OCI-LY1 (cell line): Measurements from ENCODE around the gene CRB3.

Experiments
- H2AFZ ChIP-seq: fragments of 200-600 bp; sonication (generic), shearing (Covaris generic); 2 replicates; pipeline ENCODE4 v1.6.0; 2014; ENCODE audit warnings: antibody characterized with exemption, mild to moderate bottlenecking, low read length
- H3F3A ChIP-seq: fragments of 200-600 bp; sonication (generic), shearing (Covaris generic); 2 replicates; pipeline ENCODE4 v1.6.0; 2014; ENCODE audit warnings: mild to moderate bottlenecking, antibody characterized with exemption, low read length, moderate library complexity; ENCODE audit not compliant: insufficient read depth
- H3K27ac ChIP-seq: fragments of 200-600 bp; sonication (generic); 2 replicates; pipeline ENCODE4 v1.5.1; 2014; ENCODE audit warnings: low read length, mixed run types, mild to moderate bottlenecking, low read depth; ENCODE audit not compliant: poor library complexity, severe bottlenecking
- H3K27me3 ChIP-seq: fragments of 200-600 bp; sonication (generic); 2 replicates; pipeline ENCODE4 v1.6.0; 2014; ENCODE audit warnings: antibody characterized with exemption, mild to moderate bottlenecking, low read length, moderate library complexity; ENCODE audit not compliant: insufficient read depth
- H3K36me3 ChIP-seq: fragments of 200-600 bp; sonication (generic); 2 replicates; pipeline ENCODE4 v1.6.1; 2014; ENCODE audit warnings: mild to moderate bottlenecking, antibody characterized with exemption, low read length, moderate library complexity, mixed read lengths; ENCODE audit not compliant: insufficient read depth
- H3K4me1 ChIP-seq: fragments of 200-600 bp; sonication (generic); 2 replicates; pipeline ENCODE4 v1.5.1; 2014; ENCODE audit warnings: mild to moderate bottlenecking, low read length, moderate library complexity; ENCODE audit not compliant: insufficient read depth, severe bottlenecking
- H3K4me2 ChIP-seq: fragments of 200-600 bp; sonication (generic), shearing (Covaris generic); 2 replicates; pipeline ENCODE4 v1.6.1; 2014; ENCODE audit warnings: low read length
- H3K4me3 ChIP-seq: fragments of 200-600 bp; sonication (generic); 2 replicates; pipeline ENCODE4 v1.5.1; 2014; ENCODE audit warnings: low read length, low read depth, mild to moderate bottlenecking, mixed read lengths; ENCODE audit not compliant: poor library complexity, severe bottlenecking
- H3K79me2 ChIP-seq: fragments of 200-600 bp; shearing (Covaris generic); 2 replicates; pipeline ENCODE4 v1.6.1; 2016; ENCODE audit warnings: mixed run types, low read length, mixed read lengths; ENCODE audit not compliant: insufficient read depth
- H3K9ac ChIP-seq: fragments of 200-600 bp; sonication (generic), shearing (Covaris generic); 2 replicates; pipeline ENCODE4 v1.6.1; 2014; ENCODE audit warnings: mild to moderate bottlenecking, low read length, mixed read lengths
- H3K9me2 ChIP-seq: fragments of 200-600 bp; sonication (generic), shearing (Covaris generic); 2 replicates; pipeline ENCODE4 v1.6.1; 2014; ENCODE audit warnings: low read depth, mild to moderate bottlenecking, low read length, mixed read lengths
- H3K9me3 ChIP-seq: fragments of 200-600 bp; shearing (Covaris generic); 2 replicates; pipeline ENCODE4 v1.6.1; 2014; ENCODE audit warnings: low read length, mixed read lengths
- H4K20me1 ChIP-seq: fragments of 200-600 bp; sonication (generic), shearing (Covaris generic); 2 replicates; pipeline ENCODE4 v1.6.0; 2016; ENCODE audit warnings: mild to moderate bottlenecking, low read length; ENCODE audit not compliant: insufficient read depth
- EZH2 ChIP-seq: fragments of 200-600 bp; sonication (generic), shearing (Covaris generic); IDR thresholded peaks from 2 replicates; pipeline ENCODE4 v1.8.0; 2017; ENCODE audit warnings: borderline replicate concordance, mixed run types, mild to moderate bottlenecking, antibody characterized with exemption, low read length, moderate library complexity, mixed read lengths
- TF ChIP-seq, protein P1 (sequence below): fragments of 200-600 bp; sonication (generic), shearing (Covaris generic); IDR thresholded peaks from 2 replicates; pipeline ENCODE4 v1.5.1; 2017; ENCODE audit warnings: mild to moderate bottlenecking, antibody characterized with exemption, low read length, moderate library complexity, mixed read lengths

Gene CRB3

DNA sequence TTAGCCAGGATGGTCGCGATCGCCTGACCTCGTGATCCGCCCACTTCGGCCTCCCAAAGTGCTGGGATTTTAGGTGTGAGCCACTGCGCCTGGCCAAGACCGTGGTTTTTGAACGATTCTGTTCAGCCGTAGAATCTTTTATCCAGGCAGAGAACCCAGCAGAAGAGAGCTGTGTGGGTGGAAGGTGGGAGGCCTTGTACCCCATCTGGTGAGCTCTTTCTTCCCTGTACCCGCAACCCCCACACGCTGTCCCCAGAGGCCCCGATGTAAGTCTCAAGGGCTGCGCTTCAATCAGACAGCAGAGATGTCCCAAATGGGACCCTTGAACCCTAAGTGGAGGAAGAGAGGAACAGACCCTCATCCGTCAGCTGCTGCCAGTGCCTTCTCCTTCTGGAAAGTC, 8.1 kb upstream of the CRB3 start:
- no peaks in the 10 kb centered on the region for H3K79me2 ChIP-seq
- no peak overlapping the region for H2AFZ ChIP-seq
- peaks cover 13% of the 10 kb centered on the region for H3K4me1 ChIP-seq
- H4K20me1 ChIP-seq, result no peaks in the 10 kb centered on the region
- no peaks in the 10 kb centered on the region for H3K9me2 ChIP-seq
- no peaks in the 10 kb centered on the region for H3K27me3 ChIP-seq
- peaks cover 15% of the 10 kb centered on the region for H3K9me3 ChIP-seq
- H3K4me3 ChIP-seq, result no peak overlapping the region
- no peak overlapping the region for H3K27ac ChIP-seq
- peaks cover 64% of the 10 kb centered on the region for H3K36me3 ChIP-seq
- H3K4me2 ChIP-seq, result no peak overlapping the region
- H3F3A ChIP-seq, result no peaks in the 10 kb centered on the region
- no peak for TF ChIP-seq EZH2
- TF ChIP-seq, protein P1, sequence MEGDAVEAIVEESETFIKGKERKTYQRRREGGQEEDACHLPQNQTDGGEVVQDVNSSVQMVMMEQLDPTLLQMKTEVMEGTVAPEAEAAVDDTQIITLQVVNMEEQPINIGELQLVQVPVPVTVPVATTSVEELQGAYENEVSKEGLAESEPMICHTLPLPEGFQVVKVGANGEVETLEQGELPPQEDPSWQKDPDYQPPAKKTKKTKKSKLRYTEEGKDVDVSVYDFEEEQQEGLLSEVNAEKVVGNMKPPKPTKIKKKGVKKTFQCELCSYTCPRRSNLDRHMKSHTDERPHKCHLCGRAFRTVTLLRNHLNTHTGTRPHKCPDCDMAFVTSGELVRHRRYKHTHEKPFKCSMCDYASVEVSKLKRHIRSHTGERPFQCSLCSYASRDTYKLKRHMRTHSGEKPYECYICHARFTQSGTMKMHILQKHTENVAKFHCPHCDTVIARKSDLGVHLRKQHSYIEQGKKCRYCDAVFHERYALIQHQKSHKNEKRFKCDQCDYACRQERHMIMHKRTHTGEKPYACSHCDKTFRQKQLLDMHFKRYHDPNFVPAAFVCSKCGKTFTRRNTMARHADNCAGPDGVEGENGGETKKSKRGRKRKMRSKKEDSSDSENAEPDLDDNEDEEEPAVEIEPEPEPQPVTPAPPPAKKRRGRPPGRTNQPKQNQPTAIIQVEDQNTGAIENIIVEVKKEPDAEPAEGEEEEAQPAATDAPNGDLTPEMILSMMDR, result no peak
- H3K9ac ChIP-seq, result no peak overlapping the region

DNA sequence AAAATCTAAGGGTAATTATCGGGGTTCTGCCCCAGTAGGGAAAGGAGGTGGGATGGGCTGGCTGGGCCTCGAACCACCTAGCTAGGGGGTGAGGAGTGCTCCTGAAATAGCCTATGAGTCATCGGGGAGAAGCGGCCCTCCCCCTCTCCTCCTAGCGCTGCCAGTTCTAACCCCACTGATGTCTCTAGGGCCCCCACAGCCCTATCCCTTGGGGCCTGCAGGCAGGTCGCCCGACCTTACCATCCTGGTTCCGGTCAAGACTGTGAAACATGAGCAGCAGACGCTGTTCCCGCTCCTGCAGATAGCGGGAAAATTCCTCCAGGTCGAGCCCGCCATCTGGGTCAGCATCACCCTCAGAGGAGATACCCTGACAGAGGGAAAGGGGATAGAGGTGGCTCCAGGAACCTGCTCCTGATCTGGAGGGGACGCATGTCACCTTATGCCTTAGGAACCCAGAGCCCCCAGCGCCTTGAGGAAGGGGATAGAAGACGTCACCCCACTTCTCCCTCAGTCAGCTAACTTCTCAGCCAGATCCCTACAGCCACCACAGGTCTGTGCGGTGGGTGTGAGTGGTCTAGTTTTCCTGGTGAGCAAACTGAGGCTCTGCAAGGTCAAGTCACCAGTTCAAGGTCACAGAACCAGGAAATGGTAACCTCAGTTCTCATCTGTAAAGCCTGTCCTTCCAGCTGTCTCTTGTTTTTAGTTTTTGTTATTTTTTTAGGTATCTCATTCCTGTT, 5.9 kb upstream of the CRB3 start:
- Histone ChIP-seq H3K9me2 (no peaks in the 10 kb centered on the region), H3K9ac (peak overlapping the region; percentile 71), H3K79me2 (no peaks in the 10 kb centered on the region), H3K27ac (peak overlapping the region; percentile 71), H3K9me3 (peaks cover 15% of the 10 kb centered on the region), H3K4me3 (peak overlapping the region; percentile 71), H3K4me1 (peaks cover 13% of the 10 kb centered on the region), H3K36me3 (peaks cover 46% of the 10 kb centered on the region), H3K4me2 (peak overlapping the region; percentile 87), H3K27me3 (no peaks in the 10 kb centered on the region), H2AFZ (no peak overlapping the region), H4K20me1 (no peaks in the 10 kb centered on the region), H3F3A (no peaks in the 10 kb centered on the region)
- TF ChIP-seq, protein P1, result no peak
- no peak for TF ChIP-seq EZH2

DNA sequence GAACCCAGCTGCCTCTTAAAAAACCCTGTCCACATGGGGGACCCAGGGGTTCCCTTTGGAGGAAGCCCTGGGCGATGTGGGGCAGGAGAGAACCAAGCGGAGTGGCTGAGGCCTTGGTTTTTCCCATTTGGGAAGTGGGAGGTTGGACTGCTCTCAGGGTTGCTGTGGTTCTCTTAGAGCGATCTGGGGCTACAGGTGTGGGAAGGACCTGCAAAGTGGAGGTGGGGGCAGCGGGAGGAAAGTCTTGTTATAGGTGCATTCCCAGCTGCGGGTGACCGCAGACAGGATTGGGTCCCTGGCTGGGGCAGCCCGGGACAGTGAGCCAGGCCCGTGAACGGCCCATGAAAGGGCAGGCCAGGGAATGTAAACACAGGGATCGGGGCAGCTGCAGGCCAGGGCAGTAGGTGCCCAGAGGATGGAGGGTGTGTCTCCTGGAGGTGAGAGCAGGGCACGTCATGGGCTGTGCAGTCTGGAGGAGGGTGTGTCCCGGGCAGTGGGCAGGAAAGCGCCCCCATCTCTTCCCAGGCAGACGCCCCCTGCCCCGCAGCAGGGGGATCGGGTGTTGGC, 5.3 kb upstream of the CRB3 start:
- Histone ChIP-seq H3F3A (no peaks in the 10 kb centered on the region), H2AFZ (no peak overlapping the region), H3K4me3 (peak overlapping the region; percentile 71), H4K20me1 (no peaks in the 10 kb centered on the region), H3K27me3 (no peaks in the 10 kb centered on the region), H3K9ac (peak overlapping the region; percentile 71), H3K27ac (peak overlapping the region; percentile 71), H3K36me3 (peaks cover 40% of the 10 kb centered on the region), H3K4me1 (peaks cover 13% of the 10 kb centered on the region), H3K4me2 (peak overlapping the region; percentile 87), H3K9me2 (no peaks in the 10 kb centered on the region), H3K79me2 (no peaks in the 10 kb centered on the region), H3K9me3 (peaks cover 13% of the 10 kb centered on the region)
- no peak for TF ChIP-seq EZH2
- TF ChIP-seq, protein P1, result no peak
